Esophagus muscularis mucosa (tissue), 4 donors: ENCODE results near the gene PRRX2. TPM values are rescaled to one million over a fixed set of nuclear protein-coding genes. Genes with fewer than 3 reads are reported as not detected.
"Not testable (repeated sequence)": the region's sequence is repeated elsewhere in the genome, so short reads cannot be mapped to it uniquely, and the experiment has no call there.

Experiments used
- DNase-seq: peaks from one replicate; pipeline ENCODE4 v3.0.0-alpha.2; 2017; ENCODE audit errors: extremely low spot score
- H3K27ac ChIP-seq, 4 donors: fragments of 200-600 bp; sonication (generic); replicated peaks in 1 of 4; 1 replicate in 3 of 4; 2 replicates in 1 of 4; pipeline ENCODE4 v1.5.1; 2016 to 2019; ENCODE audit warnings: mild to moderate bottlenecking in 1 of 4
- H3K27me3 ChIP-seq, 4 donors: fragments of 200-600 bp; sonication (generic); one replicate each; pipeline versions ENCODE4 v1.5.1 to v1.6.0; 2016 to 2019
- H3K36me3 ChIP-seq, 4 donors: fragments of 200-600 bp; sonication (generic); one replicate each; pipeline ENCODE4 v1.5.1; 2016 to 2019
- H3K4me1 ChIP-seq, 4 donors: fragments of 200-600 bp; sonication (generic); one replicate each; pipeline ENCODE4 v1.5.1; 2016 to 2019
- H3K4me3 ChIP-seq, 4 donors: fragments of 200-600 bp; sonication (generic); 1 replicate in 2 of 4; 2 replicates in 2 of 4; pipeline ENCODE4 v1.5.1; 2016 to 2019; ENCODE audit warnings: mild to moderate bottlenecking in 4 of 4, moderate library complexity in 1 of 4
- H3K9me3 ChIP-seq, 4 donors: fragments of 200-600 bp; sonication (generic); 1 replicate in 3 of 4; 2 replicates in 1 of 4; pipeline ENCODE4 v1.5.1; 2016 to 2019
- CTCF ChIP-seq, 3 experiments: fragments of 200-600 bp in 2 of 3; fragments of 450-650 bp in 1 of 3; sonication (generic) in 2 of 3; IDR thresholded peaks; one replicate each; pipeline ENCODE4 v1.5.1; 2017 to 2019; ENCODE audit warnings: antibody characterized with exemption in 3 of 3, mild to moderate bottlenecking in 2 of 3, moderate library complexity in 1 of 3
- EP300 ChIP-seq: sonication (generic); formaldehyde crosslinking; IDR thresholded peaks from one replicate; pipeline ENCODE4 v1.6.1; 2017; ENCODE audit warnings: antibody characterized with exemption
- POLR2A ChIP-seq: fragments of 450-650 bp; IDR thresholded peaks from one replicate; pipeline ENCODE4 v1.6.1; 2017; ENCODE audit warnings: antibody characterized with exemption, moderate library complexity, mild to moderate bottlenecking, low read depth
- POLR2AphosphoS5 ChIP-seq, 2 donors: sonication (generic); formaldehyde crosslinking; IDR thresholded peaks; one replicate each; pipeline ENCODE4 v1.6.1; 2017; ENCODE audit warnings: antibody characterized with exemption in 2 of 2
- WGBS: methylation state at CpG from one replicate; pipeline ENCODE4 v1.1.5; 2018; 5-methylcytosine and 5-hydroxymethylcytosine counted together
- intact Hi-C: fragments of 100-400 bp; cut with DNase I; formaldehyde crosslinking; loops from one replicate; pipeline ENCODE4 v1.15.1; 2023
- total RNA-seq, 4 donors: library from RNA; depleted of rRNA; stranded (reverse); fragments of >200 nt; gene quantifications; one replicate each; pipeline versions ENCODE4 v1.1.0 to v1.2.1, GENCODE V29; 2016

Gene PRRX2
- total RNA-seq, 4 donors from 2014 or later = 1.7 to 13.1 (median 6.2) TPM

- intact Hi-C loops = no loop called here
- H3K4me1 ChIP-seq = peaks cover 4 to 28% (median 19%) of the 10 kb centered on the region in 4 donors
- no peaks in the 10 kb centered on the region for H3K9me3 ChIP-seq
- 73% methylated on average over 8 of the region's 11 CpGs for WGBS
- TF ChIP-seq POLR2AphosphoS5 (IDR thresholded peaks at IDR 0.05) (peak; percentile 28 to 42), CTCF (IDR thresholded peaks at IDR 0.05) (no peak), EP300 (no peak)
- H3K27ac ChIP-seq = peak overlapping the region; percentile 41 to 73 (median 56)
- DNase-seq = no peak
- H3K36me3 ChIP-seq = no peaks in the 10 kb centered on the region
- H3K4me3 ChIP-seq = peak overlapping the region in 1 of 4 donors; percentile 4
- peaks cover 0 to 4% (median 0%) of the 10 kb centered on the region in 4 donors for H3K27me3 ChIP-seq
Observed at GRCh38 chr9:129761293-129761900, 96.0 kb downstream of the PRRX2 start.

DNA sequence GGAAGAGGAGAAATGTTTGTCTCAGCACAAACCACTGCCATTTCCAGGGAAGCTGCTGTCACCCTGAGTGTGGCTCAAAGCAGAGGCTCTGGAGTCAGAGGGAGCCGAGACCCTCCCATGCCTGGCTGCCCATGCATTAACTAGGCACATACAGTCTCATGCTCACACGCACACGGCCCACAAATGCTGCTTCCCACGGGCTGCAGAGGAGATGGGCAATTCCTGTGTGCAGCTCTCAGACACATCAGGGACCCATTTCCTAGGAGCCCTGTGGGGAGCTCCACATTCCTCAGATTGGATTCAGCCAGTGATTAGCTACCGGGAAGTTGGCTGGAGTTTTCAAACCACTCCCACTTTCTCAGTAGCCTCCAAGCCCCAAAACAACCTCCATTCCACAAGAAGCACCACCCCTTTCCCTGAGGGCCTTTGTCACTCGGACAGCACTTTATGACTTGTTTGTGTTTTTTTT, 96.5 kb downstream of the PRRX2 start:
- TF ChIP-seq POLR2AphosphoS5 (IDR thresholded peaks at IDR 0.05) = no peak
- TF ChIP-seq POLR2A = no peak
- 39% methylated on average over 5 of the region's 6 CpGs for WGBS
- H3K27me3 ChIP-seq = peaks cover 0 to 4% (median 0%) of the 10 kb centered on the region in 4 donors
- H3K4me3 ChIP-seq = peak overlapping the region in 1 of 4 donors; percentile 4
- DNase-seq = no peak
- H3K9me3 ChIP-seq = no peaks in the 10 kb centered on the region
- no peaks in the 10 kb centered on the region for H3K36me3 ChIP-seq
- intact Hi-C loops = no loop called here
- peaks cover 4 to 28% (median 19%) of the 10 kb centered on the region in 4 donors for H3K4me1 ChIP-seq
- H3K27ac ChIP-seq = peak overlapping the region; percentile 41 to 73 (median 56)

DNA sequence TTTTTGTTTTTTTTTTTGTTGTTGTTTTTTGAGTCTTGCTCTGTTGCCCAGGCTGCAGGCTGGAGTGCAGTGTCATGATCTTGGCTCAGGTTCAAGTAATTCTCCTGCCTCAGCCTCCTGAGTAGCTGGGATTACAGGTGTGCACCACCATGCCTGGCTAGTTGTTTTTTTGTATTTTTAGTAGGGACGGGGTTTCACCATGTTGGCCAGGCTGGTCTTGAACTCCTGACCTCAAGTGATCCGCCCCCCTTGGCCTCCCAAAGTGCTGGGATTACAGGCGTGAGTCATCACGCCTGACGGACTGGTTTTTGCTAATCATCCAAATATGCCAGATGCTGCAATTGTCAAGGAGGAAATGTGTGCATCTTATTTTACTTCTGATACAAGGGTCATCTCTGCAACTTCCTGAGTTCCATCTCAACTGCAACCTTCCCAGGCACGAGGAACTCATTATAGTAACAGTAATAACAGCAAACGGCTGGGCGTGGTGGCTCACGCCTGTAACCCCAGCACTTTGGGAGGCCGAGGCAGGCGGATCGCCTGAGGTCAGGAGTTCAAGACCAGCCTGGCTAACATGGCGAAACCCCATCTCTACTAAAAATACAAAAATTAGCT, 97.0 kb downstream of the PRRX2 start:
- peak overlapping the region; percentile 41 to 73 (median 56) for H3K27ac ChIP-seq
- H3K9me3 ChIP-seq, intact Hi-C loops, DNase-seq, H3K36me3 ChIP-seq, H3K4me3 ChIP-seq, H3K27me3 ChIP-seq: not testable (repeated sequence)
- WGBS = 76% methylated on average over 13 of the region's 13 CpGs
- peak in 1 of 2 donors; percentile 46 for TF ChIP-seq POLR2AphosphoS5 (IDR thresholded peaks at IDR 0.05)
- H3K4me1 ChIP-seq = peaks cover 4 to 28% (median 19%) of the 10 kb centered on the region in 4 donors

DNA sequence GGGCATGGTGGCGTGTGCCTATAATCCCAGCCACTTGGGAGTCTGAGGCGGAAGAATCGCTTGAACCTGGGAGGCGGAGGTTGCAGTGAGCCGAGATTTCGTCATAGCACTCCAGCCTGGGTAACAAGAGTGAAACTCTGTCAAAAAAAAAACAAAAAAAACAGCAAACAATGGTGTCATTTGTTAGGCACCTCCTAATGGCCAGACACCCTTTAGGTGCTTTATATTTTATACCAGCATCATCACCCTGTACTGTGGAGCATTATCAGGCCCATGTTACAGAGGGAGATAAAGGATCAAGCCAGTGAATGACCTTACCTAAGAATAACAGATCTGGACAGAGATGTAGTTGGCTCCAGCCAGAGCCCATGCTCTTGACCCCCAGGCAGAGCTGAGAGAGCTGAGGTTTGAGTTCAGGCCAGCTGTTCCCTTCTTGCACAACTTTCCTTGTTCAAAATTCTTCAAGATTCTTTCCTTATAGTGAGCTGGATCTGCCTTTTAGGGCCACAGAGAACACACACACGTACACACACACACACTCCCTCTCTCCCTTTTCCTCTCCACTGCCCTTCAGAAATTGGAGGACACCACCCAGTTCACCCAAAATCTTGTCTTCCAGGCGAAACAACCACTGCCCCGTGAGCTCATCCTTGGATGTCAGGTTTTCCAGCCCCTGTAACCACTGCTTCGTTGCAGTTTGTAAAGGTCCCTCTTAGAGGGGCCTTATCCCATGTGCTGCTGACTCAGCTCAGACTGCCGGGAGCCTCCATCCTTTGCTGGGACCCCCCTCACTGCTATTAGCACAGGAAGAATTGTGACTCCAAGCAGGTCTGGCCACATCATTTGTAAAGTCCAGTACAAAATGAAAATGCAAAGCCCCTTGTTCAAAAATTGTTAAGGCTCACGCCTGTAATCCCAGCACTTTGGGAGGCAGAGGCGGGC, 97.8 kb downstream of the PRRX2 start:
- WGBS = 84% methylated on average over 13 of the region's 13 CpGs
- Histone ChIP-seq H3K4me3 (no peak overlapping the region), H3K27me3 (peaks cover 0 to 4% (median 0%) of the 10 kb centered on the region in 4 donors), H3K36me3 (no peaks in the 10 kb centered on the region), H3K4me1 (peaks cover 4 to 28% (median 19%) of the 10 kb centered on the region in 4 donors), H3K9me3 (no peaks in the 10 kb centered on the region), H3K27ac (peak overlapping the region; percentile 33 to 73 (median 56))
- intact Hi-C loops = no loop called here
- no peak for TF ChIP-seq EP300
- TF ChIP-seq CTCF (IDR thresholded peaks at IDR 0.05) = no peak
- TF ChIP-seq POLR2AphosphoS5 (IDR thresholded peaks at IDR 0.05) = no peak
- TF ChIP-seq POLR2A = no peak
- DNase-seq = no peak

DNA sequence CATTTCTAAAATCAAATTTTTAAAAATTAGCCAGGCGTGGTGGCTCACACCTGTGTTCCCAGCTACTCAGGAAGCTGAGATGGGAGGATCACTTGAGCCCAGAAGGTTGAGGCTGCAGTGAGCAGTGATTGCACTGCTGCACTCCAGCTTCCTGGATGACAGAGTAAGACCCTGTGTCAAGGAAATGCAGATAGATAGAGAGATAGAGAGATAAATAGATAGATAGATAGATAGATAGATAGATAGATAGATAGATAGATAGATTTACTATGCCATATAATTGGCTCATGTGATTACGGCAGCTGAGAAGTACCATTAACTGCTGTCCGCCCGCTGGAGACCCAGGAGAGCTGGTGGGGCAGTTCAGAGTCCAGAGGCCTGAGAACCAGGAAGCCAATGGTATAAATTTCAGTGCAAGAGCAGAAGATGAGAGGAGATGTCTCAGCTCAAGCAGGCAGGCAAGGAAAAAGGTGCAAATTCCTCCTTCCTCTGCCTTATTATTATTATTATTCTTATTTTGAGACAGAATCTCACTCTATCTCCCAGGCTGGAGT, 100.4 kb downstream of the PRRX2 start:
- WGBS = 97% methylated on average over 4 of the region's 4 CpGs
- Histone ChIP-seq H3K36me3 (no peaks in the 10 kb centered on the region), H3K9me3 (no peaks in the 10 kb centered on the region), H3K4me1 (peaks cover 4 to 28% (median 16%) of the 10 kb centered on the region in 4 donors), H3K4me3 (no peak overlapping the region), H3K27me3 (no peaks in the 10 kb centered on the region), H3K27ac (no peak overlapping the region)
- intact Hi-C loops = no loop called here
- DNase-seq = no peak
- TF ChIP-seq CTCF (IDR thresholded peaks at IDR 0.05) (no peak), POLR2A (no peak), EP300 (no peak), POLR2AphosphoS5 (IDR thresholded peaks at IDR 0.05) (no peak)
